ENCODE data around the gene HOXD10. TPM values are rescaled to one million over a fixed set of nuclear protein-coding genes. Genes with fewer than 3 reads are reported as not detected.

Gene HOXD10
- total RNA-seq = 7.8 and 9.9 TPM in 2 replicates

DNA sequence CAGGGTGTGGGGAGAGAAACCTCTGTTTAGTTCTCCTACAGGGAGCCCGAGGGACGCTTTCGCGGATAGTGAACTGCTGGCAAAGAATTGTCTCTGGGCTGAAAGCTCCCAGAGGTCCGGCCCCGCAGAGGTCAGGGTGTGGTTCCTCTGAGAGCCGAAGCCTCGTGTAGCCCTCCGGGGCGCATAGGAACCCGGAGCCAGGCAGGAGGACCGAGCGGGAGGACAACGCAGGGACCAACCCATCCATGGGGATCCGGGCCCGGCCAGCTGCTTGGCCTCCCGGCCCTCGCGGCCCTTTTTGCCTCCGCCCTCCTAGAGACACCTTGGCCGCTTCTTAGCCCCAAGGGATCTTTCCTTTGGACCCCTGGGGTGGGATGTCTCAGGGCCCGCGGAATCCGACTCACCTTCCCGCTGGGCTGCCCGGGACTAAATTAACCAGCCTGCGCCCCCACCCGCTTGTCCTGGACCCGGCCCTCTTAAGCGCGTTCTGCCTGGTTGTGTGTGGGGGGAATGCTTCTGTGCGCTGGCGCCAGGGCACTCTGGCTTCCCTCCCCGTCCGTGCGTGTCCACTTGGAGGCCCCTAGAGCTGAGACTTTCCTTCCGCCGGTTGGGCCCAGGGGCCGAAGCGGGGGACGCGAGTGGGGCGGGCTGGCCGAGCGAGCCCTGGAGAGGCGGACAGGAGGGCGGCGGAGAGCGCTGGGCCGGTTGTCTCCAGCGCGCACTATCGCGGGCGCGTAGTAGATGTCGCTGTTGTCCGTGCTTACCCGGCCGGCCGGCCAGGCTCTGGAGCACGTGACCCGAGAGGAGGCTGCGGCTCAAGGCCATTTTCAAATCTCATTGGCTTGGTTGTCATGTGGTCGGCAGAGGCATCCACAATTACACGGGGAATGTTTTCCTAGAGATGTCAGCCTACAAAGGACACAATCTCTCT is at the start of gene HOXD10:
Gene HOXD10, plus strand, starts transcription at position 896 of the 931 bp plus-strand sequence. CDS start 56 bp downstream, outside the sequence.
- peak; percentile 93 to 98 for DNase-seq (ENCODE audit: low read depth in 2 of 2)

DNA sequence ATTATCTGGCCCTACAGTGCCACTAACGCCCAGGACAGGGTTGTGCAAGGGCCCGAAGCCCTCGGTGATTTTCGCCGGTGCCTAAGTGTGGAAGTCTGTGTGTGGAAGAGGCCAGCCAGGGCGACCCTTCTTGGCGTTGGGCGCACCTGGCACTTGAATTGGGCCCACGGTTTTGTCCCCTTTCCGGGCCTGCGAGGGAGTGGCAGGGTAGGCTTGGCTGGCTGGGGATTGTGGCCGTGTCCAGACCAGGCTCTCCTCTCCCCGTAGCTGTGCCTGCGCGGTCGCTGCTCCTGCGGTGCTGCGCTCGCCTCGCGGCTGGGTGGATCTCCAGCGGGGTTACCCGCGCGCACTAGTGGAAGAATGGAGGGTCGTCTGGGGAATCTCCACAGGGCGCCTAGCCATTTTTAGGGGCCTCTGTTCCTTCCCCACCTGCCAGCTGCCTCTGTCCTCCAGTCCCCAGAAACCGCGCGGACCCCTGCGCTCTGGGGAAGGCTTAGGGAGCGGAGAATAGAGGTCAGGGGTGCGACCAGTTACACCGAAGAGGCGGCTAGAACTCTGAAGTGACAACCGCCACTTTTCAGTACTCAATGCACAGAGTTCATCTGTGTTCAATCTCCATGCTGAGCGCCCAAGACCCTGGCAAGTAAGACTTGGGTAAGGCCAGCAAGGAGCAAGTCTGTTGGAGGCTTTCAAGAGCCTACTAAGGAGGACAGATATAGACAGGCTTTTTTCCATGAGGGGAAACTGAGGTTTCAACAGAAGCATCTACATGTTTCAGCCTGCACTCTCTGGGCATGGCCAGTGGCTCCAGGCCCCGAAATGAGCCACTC is 48.8 kb upstream of the HOXD10 start:
- DNase-seq (ENCODE audit: low read depth in 2 of 2) = no peak

DNA sequence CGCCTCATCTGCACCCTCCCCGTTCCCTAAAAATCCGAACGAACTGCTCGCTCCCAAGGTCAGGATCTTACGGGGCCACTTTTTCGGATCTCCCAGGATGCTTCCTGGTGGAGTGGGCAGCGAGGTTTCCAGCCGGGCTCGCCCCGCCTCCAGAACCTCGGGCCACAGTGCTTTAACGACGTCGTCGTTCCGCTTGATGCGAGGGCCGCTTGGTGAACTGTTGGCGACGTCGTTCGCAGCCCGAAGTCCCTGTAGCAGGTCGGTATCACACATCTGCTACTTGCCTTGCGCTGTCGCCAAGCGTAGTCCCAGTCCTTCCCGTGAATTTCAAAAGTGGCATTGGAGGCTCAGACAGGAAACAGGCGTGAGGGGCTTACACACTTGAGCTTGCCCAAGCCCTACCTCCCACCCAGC is 48.2 kb upstream of the HOXD10 start:
- DNase-seq (ENCODE audit: low read depth in 2 of 2) = no peak

- DNase-seq (ENCODE audit: low read depth in 2 of 2) = no peak
These were observed 45.0 kb upstream of the HOXD10 start for GRCh38 chr2:176071330-176072291.

- DNase-seq (ENCODE audit: low read depth in 2 of 2) = no peak
These were observed 44.3 kb upstream of the HOXD10 start for GRCh38 chr2:176072292-176072669.

- no peak for DNase-seq (ENCODE audit: low read depth in 2 of 2)
These were observed 43.4 kb upstream of the HOXD10 start for GRCh38 chr2:176072951-176073904.

DNA sequence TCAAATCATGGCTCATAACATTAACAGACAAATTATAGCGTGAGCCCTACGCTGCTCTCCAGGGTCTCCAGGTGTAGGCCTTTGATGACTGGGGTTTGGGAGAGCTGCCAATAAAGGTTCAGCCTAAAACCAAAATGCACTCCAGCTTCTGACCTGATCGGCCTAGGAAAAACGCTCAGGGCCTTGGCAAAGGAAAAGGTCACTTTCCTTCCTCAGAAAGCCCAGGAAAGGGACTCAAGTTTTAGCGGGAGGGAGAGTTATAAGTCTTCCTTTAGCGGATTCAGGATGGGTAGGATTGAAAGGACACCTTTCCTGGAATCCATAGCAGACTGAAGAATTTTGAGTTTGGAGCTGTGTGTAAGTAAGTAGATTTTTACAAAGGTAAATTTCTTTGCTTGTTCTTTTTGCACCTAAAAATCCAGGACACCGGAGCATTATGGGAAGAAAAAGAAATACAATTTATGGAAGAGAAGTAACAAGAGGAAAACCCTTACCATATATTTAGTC is 41.6 kb upstream of the HOXD10 start:
- no peak for DNase-seq (ENCODE audit: low read depth in 2 of 2)

- no peak for DNase-seq (ENCODE audit: low read depth in 2 of 2)
These were observed 41.1 kb upstream of the HOXD10 start for GRCh38 chr2:176075481-176075880.

DNA sequence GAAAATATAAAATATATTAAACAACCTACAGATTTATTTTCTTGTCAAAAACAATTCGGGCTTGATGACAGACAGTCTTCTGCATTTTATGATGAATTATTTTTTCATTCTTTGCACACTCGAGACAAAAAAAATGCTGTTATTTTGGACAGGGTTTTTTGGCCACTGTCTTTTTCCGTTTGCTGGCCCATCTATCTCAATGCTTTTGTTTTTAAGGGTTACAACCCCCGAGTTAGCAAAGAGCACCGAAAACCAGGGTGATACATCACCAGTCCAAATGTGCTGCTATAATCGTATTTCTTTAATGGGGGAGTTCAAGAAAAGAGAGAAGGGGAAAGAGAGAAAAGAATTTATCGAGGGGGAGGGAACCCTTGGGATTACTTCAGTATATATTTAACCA is 40.5 kb upstream of the HOXD10 start:
- no peak for DNase-seq (ENCODE audit: low read depth in 2 of 2)

- DNase-seq (ENCODE audit: low read depth in 2 of 2) = no peak
These were observed 39.8 kb upstream of the HOXD10 start for GRCh38 chr2:176076796-176077195.

- DNase-seq (ENCODE audit: low read depth in 2 of 2) = no peak
These were observed 37.9 kb upstream of the HOXD10 start for GRCh38 chr2:176078541-176079284.

GRCh38 chr2:176079285-176079830 is 37.2 kb upstream of the HOXD10 start:
- no peak for DNase-seq (ENCODE audit: low read depth in 2 of 2)

- DNase-seq (ENCODE audit: low read depth in 2 of 2) = peak in 1 of 2 donors; percentile 63
These were observed 36.6 kb upstream of the HOXD10 start for GRCh38 chr2:176079831-176080539.

GRCh38 chr2:176080540-176081375 is 35.8 kb upstream of the HOXD10 start:
- DNase-seq (ENCODE audit: low read depth in 2 of 2) = no peak

DNA sequence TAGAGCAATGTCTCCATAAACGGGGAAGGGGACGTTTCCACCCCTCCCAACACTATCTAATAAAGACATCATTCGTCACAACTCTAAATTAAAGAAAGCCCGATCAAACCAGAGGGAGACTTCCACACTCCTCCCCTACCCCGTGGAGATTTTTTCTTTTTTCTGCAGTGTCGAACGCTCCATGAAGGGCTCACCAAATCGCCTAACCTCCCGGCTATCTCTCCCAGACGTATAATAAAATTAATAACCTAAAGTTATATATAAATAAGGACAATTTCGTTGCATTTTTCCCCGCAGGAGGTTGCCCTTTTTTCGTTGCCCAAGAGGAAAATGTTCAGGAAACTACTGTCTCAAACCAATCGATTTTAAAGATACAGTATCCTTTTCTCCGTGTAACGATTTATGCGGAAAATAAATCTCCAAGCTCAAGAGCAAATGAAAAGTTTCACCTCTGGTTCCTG is 35.2 kb upstream of the HOXD10 start:
- no peak for DNase-seq (ENCODE audit: low read depth in 2 of 2)

DNA sequence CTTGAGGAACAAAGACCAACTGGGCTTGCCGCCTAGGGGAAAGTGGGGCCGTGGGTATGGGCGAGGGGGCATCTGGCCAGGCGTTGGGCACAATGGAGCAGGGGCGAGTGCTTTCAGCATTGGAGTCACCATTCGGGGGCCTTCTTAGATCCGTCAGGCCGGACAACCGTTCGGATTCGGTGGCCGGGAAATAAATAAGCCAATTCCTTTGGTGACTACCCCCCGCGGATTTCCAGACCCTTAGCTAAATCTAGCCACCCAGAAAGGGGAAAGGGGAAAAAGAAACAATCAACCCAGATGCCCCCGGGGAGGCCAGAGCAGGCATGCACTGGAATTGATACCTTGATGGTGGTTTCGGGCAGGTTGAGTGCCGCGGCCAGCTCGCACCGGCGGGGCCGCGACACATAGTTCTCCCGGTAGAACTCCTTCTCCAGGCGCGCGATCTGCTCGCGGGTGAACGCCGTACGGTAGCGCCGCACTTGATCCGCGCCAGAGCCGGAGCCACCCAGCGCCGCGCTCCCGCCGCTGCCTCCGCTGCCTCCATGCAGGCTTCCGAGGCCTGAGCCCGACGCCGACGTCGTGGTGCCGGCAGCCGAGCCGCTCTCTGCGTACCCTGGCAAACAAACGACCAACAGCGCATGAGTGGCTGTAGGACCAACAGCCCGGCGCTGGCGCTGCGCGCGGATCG is 34.6 kb upstream of the HOXD10 start:
- no peak for DNase-seq (ENCODE audit: low read depth in 2 of 2)

GRCh38 chr2:176082525-176082823 is 34.1 kb upstream of the HOXD10 start:
- DNase-seq (ENCODE audit: low read depth in 2 of 2) = no peak
